Progenitor cell of endocrine pancreas (in vitro differentiated cells): Measurements from ENCODE around the gene ICAM1. TPM values are rescaled to one million over a fixed set of nuclear protein-coding genes. Genes with fewer than 3 reads are reported as not detected.

Experiments used
- DNase-seq: peaks from one replicate; pipeline ENCODE4 v3.0.0; 2021; ENCODE audit warnings: low spot score; ENCODE audit not compliant: unreplicated experiment
- H3K27ac Mint-ChIP-seq: 2 replicates; pipeline ENCODE4 v1.8.0; 2021; ENCODE audit warnings: mild to moderate bottlenecking, moderate library complexity, mixed read lengths
- H3K27me3 Mint-ChIP-seq: 2 replicates; pipeline ENCODE4 v1.8.0; 2021; ENCODE audit warnings: mixed read lengths
- H3K36me3 Mint-ChIP-seq: 2 replicates; pipeline ENCODE4 v1.8.0; 2022; ENCODE audit warnings: mixed read lengths; ENCODE audit not compliant: insufficient read depth
- H3K4me1 Mint-ChIP-seq: 2 replicates; pipeline ENCODE4 v1.8.0; 2021; ENCODE audit warnings: low read depth, mixed read lengths
- H3K4me3 Mint-ChIP-seq: 2 replicates; pipeline ENCODE4 v1.8.0; 2021; ENCODE audit warnings: low read depth, mild to moderate bottlenecking, moderate library complexity, mixed read lengths
- H3K9me3 Mint-ChIP-seq: 2 replicates; pipeline ENCODE4 v1.8.0; 2021; ENCODE audit warnings: low read depth, mixed read lengths
- total RNA-seq: library from RNA; stranded (reverse); gene quantifications from 2 replicates; pipeline ENCODE4 v1.2.1, GENCODE V29; 2021
- TF ChIP-seq, protein P1 (sequence below): fragments of 200-600 bp; sonication (generic); IDR thresholded peaks from one replicate; pipeline ENCODE4 v1.5.0; 2021; ENCODE audit warnings: antibody characterized with exemption, mild to moderate bottlenecking; ENCODE audit not compliant: unreplicated experiment

Gene ICAM1
- total RNA-seq, 1 donor from 2014 or later: 0.17 TPM

DNA sequence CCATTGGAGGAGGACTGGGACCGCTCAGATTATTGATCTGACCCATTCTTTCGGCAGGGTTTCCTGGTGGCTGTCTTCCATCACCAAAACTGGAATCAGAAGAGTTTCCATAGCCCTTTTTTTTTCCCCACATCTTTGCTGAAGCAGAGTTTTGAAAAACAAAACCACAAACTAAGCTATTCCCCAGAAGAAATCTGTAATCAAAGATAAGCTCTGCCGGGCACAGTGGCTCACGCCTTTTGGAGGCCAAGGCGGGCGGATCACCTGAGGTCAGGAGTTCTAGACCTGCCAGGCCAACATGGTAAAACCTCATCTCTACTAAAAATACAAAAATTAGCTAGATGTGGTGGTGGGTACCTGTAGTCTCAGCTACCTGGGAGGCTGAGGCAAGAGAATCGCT, 4.2 kb upstream of the ICAM1 start:
- Mint-ChIP-seq H3K4me3 (no peak overlapping the region), H3K4me1 (no peaks in the 10 kb centered on the region), H3K36me3 (no peaks in the 10 kb centered on the region), H3K27ac (no peak overlapping the region), H3K27me3 (peaks cover 35% of the 10 kb centered on the region), H3K9me3 (no peaks in the 10 kb centered on the region)
- DNase-seq: no peak
- TF ChIP-seq, protein P1, sequence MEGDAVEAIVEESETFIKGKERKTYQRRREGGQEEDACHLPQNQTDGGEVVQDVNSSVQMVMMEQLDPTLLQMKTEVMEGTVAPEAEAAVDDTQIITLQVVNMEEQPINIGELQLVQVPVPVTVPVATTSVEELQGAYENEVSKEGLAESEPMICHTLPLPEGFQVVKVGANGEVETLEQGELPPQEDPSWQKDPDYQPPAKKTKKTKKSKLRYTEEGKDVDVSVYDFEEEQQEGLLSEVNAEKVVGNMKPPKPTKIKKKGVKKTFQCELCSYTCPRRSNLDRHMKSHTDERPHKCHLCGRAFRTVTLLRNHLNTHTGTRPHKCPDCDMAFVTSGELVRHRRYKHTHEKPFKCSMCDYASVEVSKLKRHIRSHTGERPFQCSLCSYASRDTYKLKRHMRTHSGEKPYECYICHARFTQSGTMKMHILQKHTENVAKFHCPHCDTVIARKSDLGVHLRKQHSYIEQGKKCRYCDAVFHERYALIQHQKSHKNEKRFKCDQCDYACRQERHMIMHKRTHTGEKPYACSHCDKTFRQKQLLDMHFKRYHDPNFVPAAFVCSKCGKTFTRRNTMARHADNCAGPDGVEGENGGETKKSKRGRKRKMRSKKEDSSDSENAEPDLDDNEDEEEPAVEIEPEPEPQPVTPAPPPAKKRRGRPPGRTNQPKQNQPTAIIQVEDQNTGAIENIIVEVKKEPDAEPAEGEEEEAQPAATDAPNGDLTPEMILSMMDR: no peak

GRCh38 chr19:10268071-10268470, 2.8 kb upstream of the ICAM1 start:
- Mint-ChIP-seq H3K4me1 (no peaks in the 10 kb centered on the region), H3K27ac (no peak overlapping the region), H3K9me3 (no peaks in the 10 kb centered on the region), H3K36me3 (no peaks in the 10 kb centered on the region), H3K27me3 (peaks cover 49% of the 10 kb centered on the region), H3K4me3 (no peak overlapping the region)
- TF ChIP-seq, protein P1: no peak
- no peak for DNase-seq

- Mint-ChIP-seq H3K9me3 (no peaks in the 10 kb centered on the region), H3K27me3 (peaks cover 55% of the 10 kb centered on the region), H3K36me3 (no peaks in the 10 kb centered on the region), H3K4me3 (peak overlapping the region; percentile 26), H3K27ac (no peak overlapping the region), H3K4me1 (no peaks in the 10 kb centered on the region)
- peak; percentile 82 for DNase-seq
- TF ChIP-seq, protein P1: peak; percentile 91
Measured at GRCh38 chr19:10269333-10270179, 1.4 kb upstream of the ICAM1 start.

- H3K9me3 Mint-ChIP-seq: no peaks in the 10 kb centered on the region
- DNase-seq: no peak
- H3K4me3 Mint-ChIP-seq: no peak overlapping the region
- no peaks in the 10 kb centered on the region for H3K4me1 Mint-ChIP-seq
- TF ChIP-seq, protein P1: no peak
- no peak overlapping the region for H3K27ac Mint-ChIP-seq
- H3K36me3 Mint-ChIP-seq: no peaks in the 10 kb centered on the region
- peaks cover 58% of the 10 kb centered on the region for H3K27me3 Mint-ChIP-seq
Measured at GRCh38 chr19:10270180-10270615, 722 bp upstream of the ICAM1 start.

GRCh38 chr19:10271543-10272086, 695 bp downstream of the ICAM1 start:
- H3K36me3 Mint-ChIP-seq: no peaks in the 10 kb centered on the region
- H3K4me3 Mint-ChIP-seq: no peak overlapping the region
- H3K4me1 Mint-ChIP-seq: no peaks in the 10 kb centered on the region
- DNase-seq: no peak
- peaks cover 57% of the 10 kb centered on the region for H3K27me3 Mint-ChIP-seq
- no peak overlapping the region for H3K27ac Mint-ChIP-seq
- H3K9me3 Mint-ChIP-seq: no peaks in the 10 kb centered on the region
- TF ChIP-seq, protein P1: no peak
